MM.1S (cell line): ENCODE measurements around the gene CAPN8.
A peak's percentile ranks its signal among the peaks of the same experiment; 100 is the strongest.

Experiments
- DNase-seq: peaks from one replicate; pipeline ENCODE4 v3.0.0-alpha.2; 2015
- H2AFZ ChIP-seq: fragments of 300-600 bp; sonication (generic); 2 replicates; pipeline ENCODE4 v1.6.0; 2016; ENCODE audit warnings: antibody characterized with exemption, low read length
- H3F3A ChIP-seq: fragments of 300-600 bp; sonication (generic); 2 replicates; pipeline ENCODE4 v1.6.1; 2016; ENCODE audit warnings: mild to moderate bottlenecking, antibody characterized with exemption, low read length, moderate library complexity, mixed read lengths; ENCODE audit not compliant: insufficient read depth
- H3K27ac ChIP-seq: fragments of 300-600 bp; sonication (generic); 2 replicates; pipeline ENCODE4 v1.5.1; 2016; ENCODE audit warnings: mild to moderate bottlenecking, low read length
- H3K27me3 ChIP-seq: fragments of 300-600 bp; sonication (generic); replicated peaks from 2 replicates; pipeline ENCODE4 v1.6.0; 2016; ENCODE audit warnings: low read length; ENCODE audit not compliant: insufficient read depth
- H3K36me3 ChIP-seq: fragments of 300-600 bp; sonication (generic); replicated peaks from 2 replicates; pipeline ENCODE4 v1.6.1; 2016; ENCODE audit warnings: mild to moderate bottlenecking, low read length, mixed read lengths; ENCODE audit not compliant: insufficient read depth
- H3K4me1 ChIP-seq: fragments of 300-600 bp; sonication (generic); 2 replicates; pipeline ENCODE4 v1.6.1; 2016; ENCODE audit warnings: low read length, mixed read lengths
- H3K4me2 ChIP-seq: fragments of 300-600 bp; sonication (generic); 2 replicates; pipeline ENCODE4 v1.6.0; 2016; ENCODE audit warnings: low read depth, low read length
- H3K4me3 ChIP-seq: fragments of 300-600 bp; sonication (generic); 2 replicates; pipeline ENCODE4 v1.5.1; 2016; ENCODE audit warnings: low read length, mixed read lengths
- H3K79me2 ChIP-seq: fragments of 300-600 bp; sonication (generic); 2 replicates; pipeline ENCODE4 v1.6.1; 2016; ENCODE audit warnings: mixed run types, low read length, mixed read lengths
- H3K9ac ChIP-seq: fragments of 300-600 bp; sonication (generic); 2 replicates; pipeline ENCODE4 v1.6.1; 2016; ENCODE audit warnings: low read length, mixed read lengths
- H3K9me2 ChIP-seq: fragments of 300-600 bp; sonication (generic); replicated peaks from 2 replicates; pipeline ENCODE4 v1.6.1; 2016; ENCODE audit warnings: mild to moderate bottlenecking, low read length, mixed read lengths; ENCODE audit not compliant: insufficient read depth
- H3K9me3 ChIP-seq: fragments of 300-600 bp; sonication (generic); replicated peaks from 2 replicates; pipeline ENCODE4 v1.6.1; 2016; ENCODE audit warnings: mild to moderate bottlenecking, low read length, mixed read lengths; ENCODE audit not compliant: insufficient read depth
- H4K20me1 ChIP-seq: fragments of 300-600 bp; sonication (generic); 2 replicates; pipeline ENCODE4 v1.6.1; 2016; ENCODE audit warnings: mild to moderate bottlenecking, low read length, moderate library complexity, mixed read lengths; ENCODE audit not compliant: insufficient read depth
- EZH2 ChIP-seq: fragments of 300-600 bp; sonication (generic); optimal IDR thresholded peaks from 2 replicates; pipeline ENCODE3; 2017; ENCODE audit warnings: low read depth, mild to moderate bottlenecking, antibody characterized with exemption, low read length, mixed read lengths
- EZH2phosphoT487 ChIP-seq: fragments of 300-600 bp; sonication (generic); IDR thresholded peaks from 2 replicates; pipeline ENCODE4 v1.6.1; 2018; ENCODE audit warnings: antibody characterized with exemption, low read length
- TF ChIP-seq, protein P1 (sequence below): fragments of 300-600 bp; sonication (generic); IDR thresholded peaks from 2 replicates; pipeline ENCODE4 v1.5.1; 2016; ENCODE audit warnings: antibody characterized with exemption, low read length, mixed read lengths

The CAPN8 gene

DNA sequence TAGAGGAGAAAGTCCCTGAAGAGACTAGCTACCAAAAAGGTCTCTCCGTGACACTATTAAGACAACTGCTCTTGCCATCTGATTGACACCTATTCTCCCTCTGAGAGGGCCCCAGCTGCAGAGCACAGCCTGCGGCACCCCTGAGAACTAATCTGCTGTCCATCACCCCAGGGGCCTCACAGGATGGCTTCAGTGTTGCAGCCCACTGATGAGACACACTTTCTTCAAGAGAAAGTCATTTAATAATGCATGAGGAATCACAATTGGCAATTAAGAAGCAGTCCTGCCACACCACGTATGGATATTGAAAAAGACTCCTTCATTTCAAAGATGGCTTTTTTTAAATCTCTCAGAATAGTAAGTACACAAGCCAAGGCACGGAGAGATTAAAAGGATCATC, 48.9 kb downstream of the CAPN8 start:
- Histone ChIP-seq H3K4me2 (no peak overlapping the region), H3K27ac (no peak overlapping the region), H2AFZ (no peak overlapping the region), H3K4me3 (no peak overlapping the region), H3K9ac (no peak overlapping the region), H4K20me1 (no peaks in the 10 kb centered on the region), H3F3A (no peaks in the 10 kb centered on the region), H3K36me3 (no peaks in the 10 kb centered on the region), H3K27me3 (no peaks in the 10 kb centered on the region), H3K9me3 (no peaks in the 10 kb centered on the region), H3K9me2 (no peaks in the 10 kb centered on the region), H3K4me1 (peaks cover 10% of the 10 kb centered on the region), H3K79me2 (no peaks in the 10 kb centered on the region)
- TF ChIP-seq, protein P1, sequence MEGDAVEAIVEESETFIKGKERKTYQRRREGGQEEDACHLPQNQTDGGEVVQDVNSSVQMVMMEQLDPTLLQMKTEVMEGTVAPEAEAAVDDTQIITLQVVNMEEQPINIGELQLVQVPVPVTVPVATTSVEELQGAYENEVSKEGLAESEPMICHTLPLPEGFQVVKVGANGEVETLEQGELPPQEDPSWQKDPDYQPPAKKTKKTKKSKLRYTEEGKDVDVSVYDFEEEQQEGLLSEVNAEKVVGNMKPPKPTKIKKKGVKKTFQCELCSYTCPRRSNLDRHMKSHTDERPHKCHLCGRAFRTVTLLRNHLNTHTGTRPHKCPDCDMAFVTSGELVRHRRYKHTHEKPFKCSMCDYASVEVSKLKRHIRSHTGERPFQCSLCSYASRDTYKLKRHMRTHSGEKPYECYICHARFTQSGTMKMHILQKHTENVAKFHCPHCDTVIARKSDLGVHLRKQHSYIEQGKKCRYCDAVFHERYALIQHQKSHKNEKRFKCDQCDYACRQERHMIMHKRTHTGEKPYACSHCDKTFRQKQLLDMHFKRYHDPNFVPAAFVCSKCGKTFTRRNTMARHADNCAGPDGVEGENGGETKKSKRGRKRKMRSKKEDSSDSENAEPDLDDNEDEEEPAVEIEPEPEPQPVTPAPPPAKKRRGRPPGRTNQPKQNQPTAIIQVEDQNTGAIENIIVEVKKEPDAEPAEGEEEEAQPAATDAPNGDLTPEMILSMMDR: no peak
- TF ChIP-seq EZH2phosphoT487 (no peak), EZH2 (no peak)
- no peak for DNase-seq

DNA sequence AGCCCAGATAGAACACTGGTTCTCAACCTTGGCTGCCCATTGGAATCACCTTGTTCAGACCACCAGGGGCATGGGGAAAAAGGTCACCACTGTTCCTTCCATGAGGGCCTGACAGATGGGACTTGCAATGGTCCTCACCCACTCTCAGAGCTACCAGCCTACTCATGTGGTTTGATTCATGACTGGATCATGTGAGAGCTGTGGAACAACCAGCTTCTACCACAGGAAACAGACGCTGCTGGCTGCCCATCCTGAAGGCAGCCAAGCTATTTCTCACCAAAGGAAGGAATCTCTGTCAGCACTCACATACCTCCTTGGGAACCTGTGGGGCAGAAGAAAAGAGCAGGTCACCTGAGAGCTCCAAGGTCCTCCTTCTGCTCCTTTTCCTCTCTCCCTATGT, 53.6 kb downstream of the CAPN8 start:
- TF ChIP-seq, protein P1: no peak
- TF ChIP-seq EZH2phosphoT487 (no peak), EZH2 (no peak)
- no peaks in the 10 kb centered on the region for H3K27me3 ChIP-seq
- peak overlapping the region; percentile 21; the same call in 1 of the 2 replicates for H3K4me2 ChIP-seq
- no peaks in the 10 kb centered on the region for H3K36me3 ChIP-seq
- no peak overlapping the region for H3K4me3 ChIP-seq
- no peak overlapping the region for H3K9ac ChIP-seq
- no peaks in the 10 kb centered on the region for H3F3A ChIP-seq
- no peaks in the 10 kb centered on the region for H3K79me2 ChIP-seq
- H3K9me2 ChIP-seq: no peaks in the 10 kb centered on the region
- no peak for DNase-seq
- H2AFZ ChIP-seq: no peak overlapping the region
- no peaks in the 10 kb centered on the region for H3K9me3 ChIP-seq
- peaks cover 12% of the 10 kb centered on the region for H3K4me1 ChIP-seq
- no peak overlapping the region for H3K27ac ChIP-seq
- no peaks in the 10 kb centered on the region for H4K20me1 ChIP-seq

DNA sequence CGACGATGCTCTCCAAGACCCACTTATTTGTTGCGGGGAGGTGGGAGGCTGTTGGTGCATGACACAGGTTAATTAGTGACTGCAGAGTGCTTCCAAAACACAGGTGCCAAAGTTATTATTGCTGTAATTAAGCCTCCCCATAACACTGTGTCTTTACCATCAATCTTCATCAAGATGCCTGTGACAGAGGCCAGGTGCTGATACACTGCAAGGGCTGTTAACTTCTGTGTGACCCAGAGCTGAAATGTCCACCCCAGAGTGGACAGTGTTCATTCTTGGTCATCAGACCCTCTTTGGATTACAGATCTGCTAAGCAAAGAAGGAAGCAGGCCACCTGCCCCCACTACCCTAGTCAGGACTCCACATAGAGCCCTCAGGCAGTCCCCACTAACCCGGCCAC, 55.5 kb downstream of the CAPN8 start:
- no peaks in the 10 kb centered on the region for H3K27me3 ChIP-seq
- TF ChIP-seq, protein P1: no peak
- TF ChIP-seq EZH2phosphoT487 (no peak), EZH2 (no peak)

More for the DNA sequence above, 55.5 kb downstream of the CAPN8 start:
- Histone ChIP-seq H3K4me2 (no peak overlapping the region), H3K27ac (no peak overlapping the region), H3K36me3 (no peaks in the 10 kb centered on the region), H4K20me1 (no peaks in the 10 kb centered on the region), H3F3A (no peaks in the 10 kb centered on the region), H2AFZ (no peak overlapping the region), H3K79me2 (no peaks in the 10 kb centered on the region), H3K9me2 (no peaks in the 10 kb centered on the region), H3K9me3 (no peaks in the 10 kb centered on the region), H3K9ac (no peak overlapping the region), H3K4me3 (no peak overlapping the region), H3K4me1 (peaks cover 12% of the 10 kb centered on the region)
- no peak for DNase-seq
